ENCODE data around the gene CHCHD6. TPM values are rescaled to one million over a fixed set of nuclear protein-coding genes. Genes with fewer than 3 reads are reported as not detected.

CHCHD6 gene
- total RNA-seq, 1 donor from 2014 or later = 31.0 TPM

- H3K9me3 Mint-ChIP-seq = no peaks in the 10 kb centered on the region
- peaks cover 8% of the 10 kb centered on the region for H3K4me1 Mint-ChIP-seq
- peaks cover 99% of the 10 kb centered on the region for H3K27me3 Mint-ChIP-seq (ENCODE audit: low read depth)
- TF ChIP-seq, protein P1, sequence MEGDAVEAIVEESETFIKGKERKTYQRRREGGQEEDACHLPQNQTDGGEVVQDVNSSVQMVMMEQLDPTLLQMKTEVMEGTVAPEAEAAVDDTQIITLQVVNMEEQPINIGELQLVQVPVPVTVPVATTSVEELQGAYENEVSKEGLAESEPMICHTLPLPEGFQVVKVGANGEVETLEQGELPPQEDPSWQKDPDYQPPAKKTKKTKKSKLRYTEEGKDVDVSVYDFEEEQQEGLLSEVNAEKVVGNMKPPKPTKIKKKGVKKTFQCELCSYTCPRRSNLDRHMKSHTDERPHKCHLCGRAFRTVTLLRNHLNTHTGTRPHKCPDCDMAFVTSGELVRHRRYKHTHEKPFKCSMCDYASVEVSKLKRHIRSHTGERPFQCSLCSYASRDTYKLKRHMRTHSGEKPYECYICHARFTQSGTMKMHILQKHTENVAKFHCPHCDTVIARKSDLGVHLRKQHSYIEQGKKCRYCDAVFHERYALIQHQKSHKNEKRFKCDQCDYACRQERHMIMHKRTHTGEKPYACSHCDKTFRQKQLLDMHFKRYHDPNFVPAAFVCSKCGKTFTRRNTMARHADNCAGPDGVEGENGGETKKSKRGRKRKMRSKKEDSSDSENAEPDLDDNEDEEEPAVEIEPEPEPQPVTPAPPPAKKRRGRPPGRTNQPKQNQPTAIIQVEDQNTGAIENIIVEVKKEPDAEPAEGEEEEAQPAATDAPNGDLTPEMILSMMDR (IDR thresholded peaks at IDR 0.05; ENCODE audit: unreplicated experiment) = no peak
- no peak overlapping the region for H3K4me3 Mint-ChIP-seq
- DNase-seq (ENCODE audit: low spot score in 2 of 2, unreplicated experiment in 2 of 2) = no peak
- no peak overlapping the region for H3K27ac Mint-ChIP-seq
- peaks cover 6% of the 10 kb centered on the region for H3K36me3 Mint-ChIP-seq
Measured at GRCh38 chr3:126941721-126942270, 237.8 kb downstream of the CHCHD6 start.

- no peak for DNase-seq (ENCODE audit: low spot score in 2 of 2, unreplicated experiment in 2 of 2)
- Mint-ChIP-seq H3K36me3 (peaks cover 10% of the 10 kb centered on the region), H3K9me3 (no peaks in the 10 kb centered on the region), H3K27ac (no peak overlapping the region), H3K4me1 (no peaks in the 10 kb centered on the region), H3K27me3 (ENCODE audit: low read depth) (peaks cover 92% of the 10 kb centered on the region), H3K4me3 (no peak overlapping the region)
- TF ChIP-seq, protein P1 (IDR thresholded peaks at IDR 0.05; ENCODE audit: unreplicated experiment) = no peak
Measured at GRCh38 chr3:126944089-126944965, 240.3 kb downstream of the CHCHD6 start.

GRCh38 chr3:126945171-126945721, 241.2 kb downstream of the CHCHD6 start:
- no peak for DNase-seq (ENCODE audit: low spot score in 2 of 2, unreplicated experiment in 2 of 2)
- Mint-ChIP-seq H3K36me3 (peaks cover 10% of the 10 kb centered on the region), H3K4me1 (no peaks in the 10 kb centered on the region), H3K4me3 (no peak overlapping the region), H3K27me3 (ENCODE audit: low read depth) (peaks cover 83% of the 10 kb centered on the region), H3K27ac (no peak overlapping the region), H3K9me3 (no peaks in the 10 kb centered on the region)
- TF ChIP-seq, protein P1 (IDR thresholded peaks at IDR 0.05; ENCODE audit: unreplicated experiment) = no peak

- H3K4me3 Mint-ChIP-seq = no peak overlapping the region
- no peaks in the 10 kb centered on the region for H3K4me1 Mint-ChIP-seq
- H3K27me3 Mint-ChIP-seq (ENCODE audit: low read depth) = peaks cover 77% of the 10 kb centered on the region
Measured at GRCh38 chr3:126945891-126946290, 241.9 kb downstream of the CHCHD6 start.

DNA sequence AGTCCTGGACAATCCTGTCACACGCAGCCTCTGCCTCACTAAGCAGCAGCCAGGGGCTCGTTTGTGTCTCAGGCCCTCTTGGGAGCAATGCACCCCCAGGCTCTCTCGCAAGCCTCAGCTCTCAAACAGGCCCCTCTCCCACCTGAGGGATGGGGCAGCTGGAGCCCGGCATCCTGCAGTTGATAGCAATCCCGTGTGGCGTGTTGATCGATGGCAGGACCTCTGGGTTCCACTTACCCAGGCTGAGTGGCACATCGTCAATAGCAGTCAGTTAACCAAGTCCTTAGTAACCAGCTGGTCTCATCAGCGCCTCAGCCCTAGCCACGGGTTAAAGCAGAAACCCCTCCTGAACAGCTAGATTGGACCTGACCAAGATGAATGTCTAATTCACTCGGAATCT, 242.4 kb downstream of the CHCHD6 start:
- Mint-ChIP-seq H3K4me1 (no peaks in the 10 kb centered on the region), H3K4me3 (no peak overlapping the region), H3K27me3 (ENCODE audit: low read depth) (peaks cover 72% of the 10 kb centered on the region), H3K36me3 (peaks cover 10% of the 10 kb centered on the region), H3K27ac (no peak overlapping the region), H3K9me3 (no peaks in the 10 kb centered on the region)
- no peak for DNase-seq (ENCODE audit: low spot score in 2 of 2, unreplicated experiment in 2 of 2)
- TF ChIP-seq, protein P1 (IDR thresholded peaks at IDR 0.05; ENCODE audit: unreplicated experiment) = no peak

More at GRCh38 chr3:126945891-126946290, 241.9 kb downstream of the CHCHD6 start:
- Mint-ChIP-seq H3K9me3 (no peaks in the 10 kb centered on the region), H3K27ac (no peak overlapping the region), H3K36me3 (peaks cover 10% of the 10 kb centered on the region)
- TF ChIP-seq, protein P1 (IDR thresholded peaks at IDR 0.05; ENCODE audit: unreplicated experiment) = no peak
- DNase-seq (ENCODE audit: low spot score in 2 of 2, unreplicated experiment in 2 of 2) = no peak
